HG03280 (cell line): ENCODE data around the gene PRPSAP2.
"Not testable (repeated sequence)": the region's sequence is repeated elsewhere in the genome, so short reads cannot be mapped to it uniquely, and the experiment has no call there.

Experiments used
- ATAC-seq: cut with Tn5 transposase; IDR thresholded peaks from one replicate; pipeline ENCODE4 v1.9.1; 2021; ENCODE audit warnings: mild to moderate bottlenecking, moderate library complexity; ENCODE audit not compliant: unreplicated experiment

The PRPSAP2 gene

GRCh38 chr17:18857864-18858566 is at the start of gene PRPSAP2:
Gene PRPSAP2 (plus strand): TSS chr17:18858131. CDS start chr17:18865834, 7,703 bp downstream.
- peak; percentile 67 for ATAC-seq

GRCh38 chr17:18815924-18816323 is 42.0 kb upstream of the PRPSAP2 start:
- not testable (repeated sequence) for ATAC-seq

- peak; percentile 59 for ATAC-seq
These were observed 41.2 kb upstream of the PRPSAP2 start for GRCh38 chr17:18816489-18817371.

- ATAC-seq = not testable (repeated sequence)
These were observed 36.5 kb upstream of the PRPSAP2 start for GRCh38 chr17:18821430-18821829.

GRCh38 chr17:18827613-18828012 is 30.3 kb upstream of the PRPSAP2 start:
- ATAC-seq = not testable (repeated sequence)

GRCh38 chr17:18848501-18848900 is 9.4 kb upstream of the PRPSAP2 start:
- no peak for ATAC-seq

GRCh38 chr17:18850679-18851078 is 7.3 kb upstream of the PRPSAP2 start:
- ATAC-seq = no peak

GRCh38 chr17:18851201-18851600 is 6.7 kb upstream of the PRPSAP2 start:
- ATAC-seq = no peak

- ATAC-seq = no peak
These were observed 3.0 kb upstream of the PRPSAP2 start for GRCh38 chr17:18854956-18855355.

- ATAC-seq = peak; percentile 72
These were observed 1.9 kb upstream of the PRPSAP2 start for GRCh38 chr17:18855831-18856569.

- no peak for ATAC-seq
These were observed 1.4 kb upstream of the PRPSAP2 start for GRCh38 chr17:18856570-18856915.

GRCh38 chr17:18858567-18859245 is 775 bp downstream of the PRPSAP2 start:
- ATAC-seq = no peak

- ATAC-seq = no peak
These were observed 1.3 kb downstream of the PRPSAP2 start for GRCh38 chr17:18859256-18859655.

GRCh38 chr17:18860161-18860972 is 2.4 kb downstream of the PRPSAP2 start:
- ATAC-seq = no peak

- ATAC-seq = no peak
These were observed 4.1 kb downstream of the PRPSAP2 start for GRCh38 chr17:18862011-18862410.

- not testable (repeated sequence) for ATAC-seq
These were observed 7.1 kb downstream of the PRPSAP2 start for GRCh38 chr17:18864996-18865395.

GRCh38 chr17:18866866-18867813 is 9.2 kb downstream of the PRPSAP2 start:
- no peak for ATAC-seq

GRCh38 chr17:18877104-18877645 is 19.2 kb downstream of the PRPSAP2 start:
- ATAC-seq = no peak
